IPS-11a (cell line): Measurements from ENCODE around the gene UQCRC1.

ENCODE experiments used
- H3K4me3 ChIP-seq: one replicate; pipeline ENCODE4 v1.5.1; 2013; ENCODE audit warnings: low read depth, low read length, control low read depth

Gene UQCRC1

GRCh38 chr3:48609088-48610005 lies at the start of gene UQCRC1:
Gene UQCRC1, minus strand, starts transcription at chr3:48609646. Its CDS starts 26 bp downstream, at chr3:48609620.
- peak within 1 kb of the TSS; percentile 96 for H3K4me3 ChIP-seq

GRCh38 chr3:48656841-48657281 lies 47.4 kb upstream of the UQCRC1 start:
- H3K4me3 ChIP-seq = no peak overlapping the region

- H3K4me3 ChIP-seq = peak overlapping the region; percentile 39
Observed at GRCh38 chr3:48656061-48656840, 46.8 kb upstream of the UQCRC1 start.

GRCh38 chr3:48655606-48656005 lies 46.2 kb upstream of the UQCRC1 start:
- peak overlapping the region; percentile 36 for H3K4me3 ChIP-seq

- H3K4me3 ChIP-seq = peak overlapping the region; percentile 36
Observed at GRCh38 chr3:48655063-48655462, 45.6 kb upstream of the UQCRC1 start.

- H3K4me3 ChIP-seq = no peak overlapping the region
Observed at GRCh38 chr3:48652923-48653715, 43.7 kb upstream of the UQCRC1 start.

- H3K4me3 ChIP-seq = no peak overlapping the region
Observed at GRCh38 chr3:48651771-48652170, 42.3 kb upstream of the UQCRC1 start.

GRCh38 chr3:48650723-48651122 lies 41.3 kb upstream of the UQCRC1 start:
- no peak overlapping the region for H3K4me3 ChIP-seq

GRCh38 chr3:48648188-48648850 lies 38.9 kb upstream of the UQCRC1 start:
- H3K4me3 ChIP-seq = no peak overlapping the region

GRCh38 chr3:48647714-48648113 lies 38.3 kb upstream of the UQCRC1 start:
- no peak overlapping the region for H3K4me3 ChIP-seq

- no peak overlapping the region for H3K4me3 ChIP-seq
Observed at GRCh38 chr3:48644898-48645760, 35.7 kb upstream of the UQCRC1 start.

- H3K4me3 ChIP-seq = no peak overlapping the region
Observed at GRCh38 chr3:48642605-48643004, 33.2 kb upstream of the UQCRC1 start.

GRCh38 chr3:48641396-48641795 lies 31.9 kb upstream of the UQCRC1 start:
- no peak overlapping the region for H3K4me3 ChIP-seq

GRCh38 chr3:48639944-48640606 lies 30.6 kb upstream of the UQCRC1 start:
- no peak overlapping the region for H3K4me3 ChIP-seq

GRCh38 chr3:48637305-48637704 lies 27.9 kb upstream of the UQCRC1 start:
- H3K4me3 ChIP-seq = no peak overlapping the region

GRCh38 chr3:48636149-48636655 lies 26.8 kb upstream of the UQCRC1 start:
- H3K4me3 ChIP-seq = peak overlapping the region; percentile 79

GRCh38 chr3:48635222-48636021 lies 26.0 kb upstream of the UQCRC1 start, which contains the start of gene SLC26A6:
Gene SLC26A6, minus strand, starts transcription at chr3:48635461. Its CDS starts 68 bp downstream, at chr3:48635393.
- H3K4me3 ChIP-seq = peak within 1 kb of the TSS; percentile 79
